ENCODE data around the gene PDGFA.

DNA sequence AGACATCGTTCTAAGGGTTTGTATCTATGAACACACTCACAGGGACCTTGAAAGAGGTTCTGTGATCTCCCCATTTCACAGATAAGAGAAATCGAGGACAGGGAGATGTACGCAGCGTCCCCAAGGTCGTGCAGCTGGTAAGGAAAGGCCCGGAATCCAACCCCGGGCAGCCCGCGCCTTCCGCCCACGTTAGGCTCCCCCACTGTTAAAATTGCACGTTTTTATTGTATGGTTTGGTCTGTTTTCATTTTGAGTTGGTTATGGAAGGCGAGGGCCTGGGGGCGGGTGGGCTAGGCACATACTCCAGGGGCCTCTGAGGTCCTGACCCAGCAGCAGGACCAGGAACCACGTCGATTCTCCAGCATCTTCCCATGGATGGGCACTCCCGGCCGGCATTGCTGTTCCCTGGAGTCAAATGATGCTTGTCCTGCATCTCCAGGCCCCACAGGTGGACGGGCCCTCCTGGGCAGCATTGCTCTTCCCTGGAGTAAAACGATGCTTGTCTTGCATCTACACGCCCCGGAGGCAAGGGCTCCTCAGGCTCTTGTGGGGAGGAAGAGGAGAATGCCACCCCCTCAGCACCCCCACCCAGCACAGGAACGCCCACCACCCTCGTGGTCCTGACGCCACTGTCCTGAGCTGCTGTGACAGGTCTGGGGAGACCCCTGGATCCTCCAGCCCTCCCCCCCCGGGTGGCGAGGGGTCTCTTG lies 65.9 kb downstream of the PDGFA start:
- no peak for TF ChIP-seq YY1 (IDR thresholded peaks at IDR 0.05; ENCODE audit: insufficient read depth, insufficient read length)
- TF ChIP-seq SUZ12 (IDR thresholded peaks at IDR 0.05; ENCODE audit: extremely low read depth, insufficient read depth, insufficient read length) = no peak
- no peak for TF ChIP-seq ZNF274 (IDR thresholded peaks at IDR 0.05; ENCODE audit: low read depth, low read length)

All from NT2/D1 (cell line).